ENCODE measurements around the gene SLC9A2. TPM values are rescaled to one million over a fixed set of nuclear protein-coding genes. Genes with fewer than 3 reads are reported as not detected.

SLC9A2 gene
- total RNA-seq, 4 donors from 2014 or later, result 0.06 to 0.17 (median 0.17) TPM; not detected in 1

GRCh38 chr2:102635317-102635716 lies 16.0 kb downstream of the SLC9A2 start:
- WGBS, result 79% methylated on average over 7 of the region's 7 CpGs
- Histone ChIP-seq H3K36me3 (no peaks in the 10 kb centered on the region), H3K4me1 (no peaks in the 10 kb centered on the region), H3K4me3 (no peak overlapping the region), H3K27ac (replicated peaks in 1 of 4) (no peak overlapping the region), H3K27me3 (peaks cover 0 to 6% (median 0%) of the 10 kb centered on the region in 4 donors), H3K9me3 (no peaks in the 10 kb centered on the region)
- TF ChIP-seq POLR2AphosphoS5 (IDR thresholded peaks at IDR 0.05), result no peak
- no peak for TF ChIP-seq CTCF (IDR thresholded peaks at IDR 0.05)
- TF ChIP-seq POLR2A (IDR thresholded peaks at IDR 0.05; ENCODE audit: low read depth), result no peak
- no peak for TF ChIP-seq EP300 (IDR thresholded peaks at IDR 0.05)
- intact Hi-C loops (cut with DNase I), result no loop called here
- DNase-seq (ENCODE audit: extremely low spot score), result no peak

- intact Hi-C loops (cut with DNase I), result no loop called here
- 81% methylated on average over 5 of the region's 5 CpGs for WGBS
- Histone ChIP-seq H3K4me3 (no peak overlapping the region), H3K9me3 (no peaks in the 10 kb centered on the region), H3K4me1 (no peaks in the 10 kb centered on the region), H3K36me3 (no peaks in the 10 kb centered on the region), H3K27ac (replicated peaks in 1 of 4) (no peak overlapping the region), H3K27me3 (peaks cover 0 to 8% (median 0%) of the 10 kb centered on the region in 4 donors)
- DNase-seq (ENCODE audit: extremely low spot score), result no peak
- TF ChIP-seq POLR2A (IDR thresholded peaks at IDR 0.05; ENCODE audit: low read depth), result no peak
- TF ChIP-seq POLR2AphosphoS5 (IDR thresholded peaks at IDR 0.05), result no peak
- TF ChIP-seq CTCF (IDR thresholded peaks at IDR 0.05), result no peak
- no peak for TF ChIP-seq EP300 (IDR thresholded peaks at IDR 0.05)
Measured at GRCh38 chr2:102636283-102636907, 17.0 kb downstream of the SLC9A2 start.

- Histone ChIP-seq H3K36me3 (no peaks in the 10 kb centered on the region), H3K4me3 (no peak overlapping the region), H3K27ac (replicated peaks in 1 of 4) (no peak overlapping the region), H3K4me1 (no peaks in the 10 kb centered on the region), H3K9me3 (no peaks in the 10 kb centered on the region), H3K27me3 (peaks cover 0 to 10% (median 0%) of the 10 kb centered on the region in 4 donors)
- TF ChIP-seq CTCF (IDR thresholded peaks at IDR 0.05) (no peak), POLR2A (IDR thresholded peaks at IDR 0.05; ENCODE audit: low read depth) (no peak), EP300 (IDR thresholded peaks at IDR 0.05) (no peak)
- 69% methylated on average over 4 of the region's 4 CpGs for WGBS
- intact Hi-C loops (cut with DNase I), result no loop called here
- no peak for DNase-seq (ENCODE audit: extremely low spot score)
Measured at GRCh38 chr2:102637358-102637757, 18.0 kb downstream of the SLC9A2 start.

- no peak overlapping the region for H3K4me3 ChIP-seq
- DNase-seq (ENCODE audit: extremely low spot score), result no peak
- H3K9me3 ChIP-seq, result no peaks in the 10 kb centered on the region
- H3K27ac ChIP-seq (replicated peaks in 1 of 4), result no peak overlapping the region
- no peak for TF ChIP-seq EP300 (IDR thresholded peaks at IDR 0.05)
- no peak for TF ChIP-seq POLR2A (IDR thresholded peaks at IDR 0.05; ENCODE audit: low read depth)
- no peak for TF ChIP-seq CTCF (IDR thresholded peaks at IDR 0.05)
- TF ChIP-seq POLR2AphosphoS5 (IDR thresholded peaks at IDR 0.05), result no peak
- intact Hi-C loops (cut with DNase I), result no loop called here
- no peaks in the 10 kb centered on the region for H3K36me3 ChIP-seq
- WGBS, result 81% methylated on average over 2 of the region's 2 CpGs
- peaks cover 0 to 16% (median 0%) of the 10 kb centered on the region in 4 donors for H3K27me3 ChIP-seq
- no peaks in the 10 kb centered on the region for H3K4me1 ChIP-seq
Measured at GRCh38 chr2:102639429-102639828, 20.1 kb downstream of the SLC9A2 start.

- DNase-seq (ENCODE audit: extremely low spot score), result no peak
- TF ChIP-seq POLR2A (IDR thresholded peaks at IDR 0.05; ENCODE audit: low read depth) (no peak), POLR2AphosphoS5 (IDR thresholded peaks at IDR 0.05) (no peak), CTCF (IDR thresholded peaks at IDR 0.05) (no peak), EP300 (IDR thresholded peaks at IDR 0.05) (no peak)
- 63% methylated on average over 2 of the region's 2 CpGs for WGBS
- no peaks in the 10 kb centered on the region for H3K36me3 ChIP-seq
- no peak overlapping the region for H3K27ac ChIP-seq (replicated peaks in 1 of 4)
- no peaks in the 10 kb centered on the region for H3K9me3 ChIP-seq
- H3K4me3 ChIP-seq, result no peak overlapping the region
- no peaks in the 10 kb centered on the region for H3K4me1 ChIP-seq
- intact Hi-C loops (cut with DNase I), result no loop called here
- peaks cover 0 to 3% (median 0%) of the 10 kb centered on the region in 4 donors for H3K27me3 ChIP-seq
Measured at GRCh38 chr2:102652126-102652525, 32.8 kb downstream of the SLC9A2 start.
